IgD-negative memory B cell (primary cell): ENCODE data around the gene KMO. TPM values are rescaled to one million over a fixed set of nuclear protein-coding genes. Genes with fewer than 3 reads are reported as not detected.

Experiments used
- H3K27ac Mint-ChIP-seq, 3 donors: one replicate each; pipeline ENCODE4 v1.8.0; 2020 to 2022; ENCODE audit warnings: mild to moderate bottlenecking in 3 of 3, mixed read lengths in 3 of 3, moderate library complexity in 1 of 3
- H3K27me3 Mint-ChIP-seq: one replicate; pipeline ENCODE4 v1.8.0; 2021; ENCODE audit warnings: mixed read lengths
- H3K36me3 Mint-ChIP-seq: one replicate; pipeline ENCODE4 v1.8.0; 2020; ENCODE audit warnings: mild to moderate bottlenecking, mixed read lengths
- H3K4me1 Mint-ChIP-seq, 3 donors: one replicate each; pipeline ENCODE4 v1.8.0; 2020 to 2022; ENCODE audit warnings: mixed read lengths in 3 of 3, mild to moderate bottlenecking in 1 of 3
- H3K4me3 Mint-ChIP-seq, 4 donors: one replicate each; pipeline ENCODE4 v1.8.0; 2020 to 2022; ENCODE audit warnings: mild to moderate bottlenecking in 4 of 4, mixed read lengths in 4 of 4, moderate library complexity in 3 of 4
- H3K9me3 Mint-ChIP-seq, 3 donors: one replicate each; pipeline ENCODE4 v1.8.0; 2020 to 2021; ENCODE audit warnings: mixed read lengths in 3 of 3, mild to moderate bottlenecking in 1 of 3
- polyA plus RNA-seq: library from polyadenylated mRNA; unstranded; fragments of 300-500 nt; fragmentation: Illumina TruSeq; gene quantifications from one replicate; pipeline ENCODE4 v1.2.3, GENCODE V29; 2021

KMO gene
- 10.9 TPM for polyA plus RNA-seq

- Mint-ChIP-seq H3K4me3 (peak within 1 kb of the TSS; percentile 94 to 98 (median 96)), H3K27ac (peak within 1 kb of the TSS; percentile 87 to 99 (median 98)), H3K9me3 (peaks cover 0 to 4% (median 0%) of the 10 kb centered on the region in 3 donors), H3K4me1 (peaks cover 25 to 33% (median 30%) of the 10 kb centered on the region in 3 donors), H3K27me3 (no peaks in the 10 kb centered on the region), H3K36me3 (peaks cover 3% of the 10 kb centered on the region)
Observed at GRCh38 chr1:241532162-241532531, at the start of gene KMO. Gene KMO (plus strand): TSS chr1:241532378. CDS start chr1:241532445, 67 bp downstream.

GRCh38 chr1:241482761-241483250 lies 49.4 kb upstream of the KMO start:
- H3K9me3 Mint-ChIP-seq: no peaks in the 10 kb centered on the region

GRCh38 chr1:241485145-241485544 lies 47.0 kb upstream of the KMO start:
- Mint-ChIP-seq H3K4me1 (peaks cover 1 to 6% (median 5%) of the 10 kb centered on the region in 3 donors), H3K9me3 (no peaks in the 10 kb centered on the region), H3K4me3 (no peak overlapping the region), H3K36me3 (no peaks in the 10 kb centered on the region), H3K27ac (no peak overlapping the region), H3K27me3 (no peaks in the 10 kb centered on the region)

More at GRCh38 chr1:241482761-241483250, 49.4 kb upstream of the KMO start:
- no peak overlapping the region for H3K27ac Mint-ChIP-seq
- no peak overlapping the region for H3K4me3 Mint-ChIP-seq
- no peaks in the 10 kb centered on the region for H3K27me3 Mint-ChIP-seq
- H3K4me1 Mint-ChIP-seq: peaks cover 4 to 12% (median 12%) of the 10 kb centered on the region in 3 donors
- no peaks in the 10 kb centered on the region for H3K36me3 Mint-ChIP-seq

- Mint-ChIP-seq H3K36me3 (no peaks in the 10 kb centered on the region), H3K27me3 (no peaks in the 10 kb centered on the region), H3K9me3 (no peaks in the 10 kb centered on the region), H3K27ac (no peak overlapping the region), H3K4me3 (no peak overlapping the region), H3K4me1 (peaks cover 1 to 6% (median 5%) of the 10 kb centered on the region in 3 donors)
Observed at GRCh38 chr1:241485554-241485992, 46.6 kb upstream of the KMO start.

GRCh38 chr1:241488739-241489138 lies 43.4 kb upstream of the KMO start:
- no peaks in the 10 kb centered on the region for H3K9me3 Mint-ChIP-seq
- H3K36me3 Mint-ChIP-seq: peaks cover 2% of the 10 kb centered on the region
- H3K4me1 Mint-ChIP-seq: peaks cover 9 to 11% (median 10%) of the 10 kb centered on the region in 3 donors
- H3K27me3 Mint-ChIP-seq: no peaks in the 10 kb centered on the region
- H3K27ac Mint-ChIP-seq: no peak overlapping the region
- H3K4me3 Mint-ChIP-seq: no peak overlapping the region

- Mint-ChIP-seq H3K4me3 (no peak overlapping the region), H3K4me1 (peaks cover 3 to 10% (median 5%) of the 10 kb centered on the region in 3 donors), H3K27me3 (no peaks in the 10 kb centered on the region), H3K36me3 (peaks cover 4% of the 10 kb centered on the region), H3K9me3 (no peaks in the 10 kb centered on the region), H3K27ac (no peak overlapping the region)
Observed at GRCh38 chr1:241495741-241496140, 36.4 kb upstream of the KMO start.

- no peaks in the 10 kb centered on the region for H3K4me1 Mint-ChIP-seq
- no peak overlapping the region for H3K4me3 Mint-ChIP-seq
- H3K27ac Mint-ChIP-seq: no peak overlapping the region
- H3K9me3 Mint-ChIP-seq: no peaks in the 10 kb centered on the region
- H3K36me3 Mint-ChIP-seq: peaks cover 3% of the 10 kb centered on the region
- H3K27me3 Mint-ChIP-seq: no peaks in the 10 kb centered on the region
Observed at GRCh38 chr1:241499910-241500309, 32.3 kb upstream of the KMO start.

- H3K27ac Mint-ChIP-seq: no peak overlapping the region
- no peak overlapping the region for H3K4me3 Mint-ChIP-seq
- no peaks in the 10 kb centered on the region for H3K9me3 Mint-ChIP-seq
- H3K27me3 Mint-ChIP-seq: no peaks in the 10 kb centered on the region
- no peaks in the 10 kb centered on the region for H3K4me1 Mint-ChIP-seq
- H3K36me3 Mint-ChIP-seq: peaks cover 5% of the 10 kb centered on the region
Observed at GRCh38 chr1:241503444-241503843, 28.7 kb upstream of the KMO start.

- peaks cover 10% of the 10 kb centered on the region for H3K36me3 Mint-ChIP-seq
- no peaks in the 10 kb centered on the region for H3K27me3 Mint-ChIP-seq
- H3K4me1 Mint-ChIP-seq: no peaks in the 10 kb centered on the region
- no peak overlapping the region for H3K4me3 Mint-ChIP-seq
- H3K9me3 Mint-ChIP-seq: no peaks in the 10 kb centered on the region
- no peak overlapping the region for H3K27ac Mint-ChIP-seq
Observed at GRCh38 chr1:241507189-241507863, 24.9 kb upstream of the KMO start.

- Mint-ChIP-seq H3K4me1 (peaks cover 14 to 22% (median 15%) of the 10 kb centered on the region in 3 donors), H3K27me3 (no peaks in the 10 kb centered on the region), H3K36me3 (peaks cover 7% of the 10 kb centered on the region), H3K4me3 (no peak overlapping the region), H3K27ac (no peak overlapping the region), H3K9me3 (no peaks in the 10 kb centered on the region)
Observed at GRCh38 chr1:241513378-241513777, 18.8 kb upstream of the KMO start.

GRCh38 chr1:241518476-241519307 lies 13.5 kb upstream of the KMO start:
- Mint-ChIP-seq H3K27ac (peak overlapping the region; percentile 61 to 84 (median 64)), H3K27me3 (no peaks in the 10 kb centered on the region), H3K9me3 (no peaks in the 10 kb centered on the region), H3K36me3 (peaks cover 2% of the 10 kb centered on the region), H3K4me1 (peaks cover 18 to 26% (median 22%) of the 10 kb centered on the region in 3 donors), H3K4me3 (peak overlapping the region in 3 of 4 donors; percentile 91 to 98 (median 96))

- H3K4me1 Mint-ChIP-seq: peaks cover 15 to 22% (median 20%) of the 10 kb centered on the region in 3 donors
- peak within 1 kb of the TSS in 3 of 4 donors; percentile 91 to 98 (median 96) for H3K4me3 Mint-ChIP-seq
- H3K36me3 Mint-ChIP-seq: peaks cover 2% of the 10 kb centered on the region
- H3K9me3 Mint-ChIP-seq: no peaks in the 10 kb centered on the region
- peak within 1 kb of the TSS; percentile 61 to 84 (median 64) for H3K27ac Mint-ChIP-seq
- no peaks in the 10 kb centered on the region for H3K27me3 Mint-ChIP-seq
Observed at GRCh38 chr1:241519308-241520079, 12.7 kb upstream of the KMO start, which contains the start of gene FH. Gene FH (minus strand): TSS chr1:241519755. CDS start chr1:241519722, 33 bp downstream.

GRCh38 chr1:241520080-241520465 lies 12.1 kb upstream of the KMO start:
- H3K27ac Mint-ChIP-seq: no peak overlapping the region
- no peaks in the 10 kb centered on the region for H3K9me3 Mint-ChIP-seq
- no peak overlapping the region for H3K4me3 Mint-ChIP-seq
- peaks cover 14 to 19% (median 16%) of the 10 kb centered on the region in 3 donors for H3K4me1 Mint-ChIP-seq
- peaks cover 2% of the 10 kb centered on the region for H3K36me3 Mint-ChIP-seq
- no peaks in the 10 kb centered on the region for H3K27me3 Mint-ChIP-seq

- H3K9me3 Mint-ChIP-seq: no peaks in the 10 kb centered on the region
- peaks cover 10 to 16% (median 15%) of the 10 kb centered on the region in 3 donors for H3K4me1 Mint-ChIP-seq
- no peaks in the 10 kb centered on the region for H3K27me3 Mint-ChIP-seq
- H3K27ac Mint-ChIP-seq: no peak overlapping the region
- no peaks in the 10 kb centered on the region for H3K36me3 Mint-ChIP-seq
- H3K4me3 Mint-ChIP-seq: peak overlapping the region in 1 of 4 donors; percentile 6
Observed at GRCh38 chr1:241521718-241522117, 10.5 kb upstream of the KMO start.
